AG04450 (cell line): ENCODE results near the gene ADAMTS2. TPM values are rescaled to one million over a fixed set of nuclear protein-coding genes. Genes with fewer than 3 reads are reported as not detected.
"Not testable (repeated sequence)": the region's sequence is repeated elsewhere in the genome, so short reads cannot be mapped to it uniquely, and the experiment has no call there.

Experiments used
- CTCF ChIA-PET: fragments of 300-600, 350-600 bp; formaldehyde crosslinking; extraction: SDS; loops from one replicate; lab custom pipeline; 2022; ENCODE audit warnings: antibody characterized with exemption, inconsistent platforms; lab: Charles Lee
- POLR2A ChIA-PET: fragments of 350-600 bp; formaldehyde crosslinking; extraction: SDS; loops from one replicate; lab custom pipeline; 2021; ENCODE audit warnings: antibody characterized with exemption, inconsistent platforms; lab: Yijun Ruan, JAX
- DNase-seq: peaks from one replicate; pipeline ENCODE4 v3.0.0-alpha.2; 2011; ENCODE audit warnings: low read depth, low spot score
- H3K27ac ChIP-seq: one replicate; pipeline ENCODE4 v1.5.1; 2012; ENCODE audit warnings: low read depth, low read length, control low read depth
- H3K27me3 ChIP-seq: one replicate; pipeline ENCODE4 v1.6.0; 2012; ENCODE audit warnings: low read length; ENCODE audit not compliant: control insufficient read depth, insufficient read depth
- H3K4me3 ChIP-seq: 2 replicates; pipeline ENCODE4 v1.5.1; 2011; ENCODE audit warnings: mild to moderate bottlenecking, low read depth, low read length, control low read depth
- H3K9me3 ChIP-seq: 2 replicates; pipeline ENCODE4 v1.5.1; 2012; ENCODE audit warnings: low read length; ENCODE audit not compliant: control insufficient read depth, insufficient read depth
- polyA plus RNA-seq: library from polyadenylated mRNA; depleted of rRNA; stranded (reverse); fragments of >200 nt; gene quantifications from 2 replicates; pipeline ENCODE4 v1.2.3, GENCODE V29; 2011
- TF ChIP-seq, protein P1 (sequence below): IDR thresholded peaks from 2 replicates; pipeline ENCODE4 v1.5.1; 2011; ENCODE audit warnings: low read depth, low read length, control low read depth, inconsistent platforms

The ADAMTS2 gene
- polyA plus RNA-seq, 1 experiment, result 22.6 TPM

DNA sequence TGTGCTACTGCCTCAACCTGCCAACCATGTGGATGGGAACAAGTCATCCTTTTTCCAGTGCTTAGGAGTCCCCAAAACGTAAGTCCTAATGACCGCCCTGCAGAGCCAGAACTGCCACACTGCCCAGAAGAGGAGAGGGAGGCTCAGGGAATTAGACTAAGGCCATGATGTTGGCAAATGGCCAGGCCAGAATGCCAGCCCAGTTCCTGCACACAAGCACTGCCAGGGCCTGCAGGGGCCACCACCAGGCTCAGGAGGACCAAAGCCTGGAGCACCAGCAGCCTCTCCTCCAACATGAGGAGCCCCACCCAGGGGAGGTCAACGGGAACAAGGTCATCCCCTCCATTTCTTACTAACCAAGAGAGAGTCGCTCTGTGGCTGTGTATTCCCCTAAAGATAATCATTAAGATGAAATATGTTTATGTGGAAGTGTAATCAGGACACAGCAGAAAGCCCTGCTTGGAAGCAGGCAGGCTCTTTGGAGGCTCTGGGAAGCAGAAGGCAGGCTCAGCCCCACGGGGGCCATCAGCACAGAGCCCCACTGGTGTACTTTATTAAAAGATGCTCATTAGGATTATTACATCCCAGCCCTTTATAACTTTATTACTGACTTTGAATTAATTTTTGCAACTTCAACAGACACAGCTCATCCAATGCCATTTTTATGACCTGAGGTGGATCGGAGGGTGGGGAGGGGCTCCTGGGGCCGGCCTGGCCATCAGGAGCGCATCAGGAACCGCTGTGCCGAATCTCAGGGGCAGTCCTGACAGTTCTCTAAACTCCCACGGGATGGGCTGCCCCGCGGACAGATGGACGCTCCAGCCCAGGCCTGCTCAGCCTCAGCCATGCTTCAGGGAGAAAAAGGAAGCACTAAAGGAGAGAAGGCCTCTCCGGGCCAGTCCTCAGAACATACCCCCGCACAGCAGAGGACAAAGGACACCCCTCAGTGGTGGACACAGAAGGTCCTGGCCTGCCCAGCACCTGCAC is 127.0 kb downstream of the ADAMTS2 start:
- Histone ChIP-seq H3K4me3 (no peak overlapping the region), H3K9me3 (no peaks in the 10 kb centered on the region; the same call in 1 of the 2 replicates), H3K27ac (no peak overlapping the region), H3K27me3 (no peaks in the 10 kb centered on the region)
- TF ChIP-seq, protein P1, sequence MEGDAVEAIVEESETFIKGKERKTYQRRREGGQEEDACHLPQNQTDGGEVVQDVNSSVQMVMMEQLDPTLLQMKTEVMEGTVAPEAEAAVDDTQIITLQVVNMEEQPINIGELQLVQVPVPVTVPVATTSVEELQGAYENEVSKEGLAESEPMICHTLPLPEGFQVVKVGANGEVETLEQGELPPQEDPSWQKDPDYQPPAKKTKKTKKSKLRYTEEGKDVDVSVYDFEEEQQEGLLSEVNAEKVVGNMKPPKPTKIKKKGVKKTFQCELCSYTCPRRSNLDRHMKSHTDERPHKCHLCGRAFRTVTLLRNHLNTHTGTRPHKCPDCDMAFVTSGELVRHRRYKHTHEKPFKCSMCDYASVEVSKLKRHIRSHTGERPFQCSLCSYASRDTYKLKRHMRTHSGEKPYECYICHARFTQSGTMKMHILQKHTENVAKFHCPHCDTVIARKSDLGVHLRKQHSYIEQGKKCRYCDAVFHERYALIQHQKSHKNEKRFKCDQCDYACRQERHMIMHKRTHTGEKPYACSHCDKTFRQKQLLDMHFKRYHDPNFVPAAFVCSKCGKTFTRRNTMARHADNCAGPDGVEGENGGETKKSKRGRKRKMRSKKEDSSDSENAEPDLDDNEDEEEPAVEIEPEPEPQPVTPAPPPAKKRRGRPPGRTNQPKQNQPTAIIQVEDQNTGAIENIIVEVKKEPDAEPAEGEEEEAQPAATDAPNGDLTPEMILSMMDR, result no peak
- DNase-seq, result no peak
- ChIA-PET CTCF (no interaction called here), POLR2A (no interaction called here)

DNA sequence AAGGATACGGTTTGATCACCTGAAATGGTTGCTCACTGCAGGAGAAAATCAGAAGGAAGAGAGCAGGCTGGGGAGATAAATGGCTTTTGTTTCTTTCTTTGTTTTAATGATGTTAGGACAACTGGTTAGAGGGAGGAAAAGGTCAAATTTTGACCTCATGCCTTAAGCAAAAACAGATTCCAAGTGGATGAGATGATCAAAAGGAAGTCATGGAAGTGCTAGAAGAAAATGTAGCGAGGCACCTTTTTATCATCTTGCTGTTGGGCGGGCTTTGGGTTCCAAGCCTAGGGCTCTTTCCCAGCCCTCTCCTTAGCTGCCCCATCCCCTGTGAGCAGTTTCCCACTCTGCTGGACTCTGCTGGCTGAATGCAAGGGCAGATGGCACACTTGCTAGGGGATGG is 127.9 kb downstream of the ADAMTS2 start:
- Histone ChIP-seq H3K27me3 (no peaks in the 10 kb centered on the region), H3K27ac (no peak overlapping the region), H3K9me3 (no peaks in the 10 kb centered on the region; the same call in 1 of the 2 replicates), H3K4me3 (no peak overlapping the region)
- ChIA-PET CTCF (no interaction called here), POLR2A (no interaction called here)
- TF ChIP-seq, protein P1, result no peak
- DNase-seq, result no peak

DNA sequence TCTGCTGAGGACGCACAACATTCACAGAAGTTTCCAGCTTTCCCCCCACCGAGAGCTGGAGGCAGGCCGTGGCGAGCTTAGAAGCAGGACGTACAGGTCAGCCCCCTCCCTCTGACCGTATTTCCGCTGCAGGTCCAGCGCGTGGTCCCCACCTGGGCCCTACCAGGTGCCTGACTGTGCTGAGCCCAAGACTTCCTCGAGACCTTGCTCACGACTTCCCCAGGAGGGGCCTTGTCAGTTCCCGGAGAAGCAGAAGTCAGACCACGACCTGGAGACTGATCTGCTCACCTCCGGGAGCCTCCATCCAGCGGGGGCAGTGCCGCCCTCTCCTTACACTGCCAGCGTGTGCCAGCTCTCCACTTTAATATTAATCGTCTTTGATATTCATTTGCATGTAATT is 128.9 kb downstream of the ADAMTS2 start:
- DNase-seq, H3K9me3 ChIP-seq, H3K27ac ChIP-seq, H3K27me3 ChIP-seq, POLR2A ChIA-PET, H3K4me3 ChIP-seq: not testable (repeated sequence)
- CTCF ChIA-PET, result interaction anchor here (2.4 kb wide), 1 partner anchor 49 kb away, joined by 9 read pairs; no protein-coding TSS in a partner anchor

DNA sequence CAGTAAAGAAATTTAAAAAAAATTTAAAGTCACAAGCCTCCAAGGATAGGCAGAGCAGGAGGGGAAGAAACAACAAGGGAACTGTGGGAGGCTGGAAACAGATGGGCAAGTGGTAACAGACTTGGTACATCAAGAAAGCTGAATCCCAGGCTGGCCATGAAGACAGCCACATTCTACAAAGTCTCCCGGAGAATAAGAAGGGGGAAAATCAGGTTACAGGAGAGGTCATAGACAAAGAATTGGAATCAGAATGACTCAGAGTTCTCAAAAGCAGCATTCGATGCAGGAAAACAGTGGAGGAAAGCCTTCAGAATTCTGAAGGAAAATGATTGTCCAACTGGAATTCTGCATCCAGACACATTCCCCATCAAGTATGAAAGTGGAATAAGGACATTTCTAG is 129.7 kb downstream of the ADAMTS2 start:
- Histone ChIP-seq H3K27ac (no peak overlapping the region), H3K9me3 (no peaks in the 10 kb centered on the region; the same call in 1 of the 2 replicates), H3K27me3 (no peaks in the 10 kb centered on the region), H3K4me3 (no peak overlapping the region)
- no peak for DNase-seq
- TF ChIP-seq, protein P1, result no peak
- ChIA-PET POLR2A (no interaction called here), CTCF (interaction anchor here (2.4 kb wide), 1 partner anchor 48 kb away, joined by 9 read pairs; no protein-coding TSS in a partner anchor)

DNA sequence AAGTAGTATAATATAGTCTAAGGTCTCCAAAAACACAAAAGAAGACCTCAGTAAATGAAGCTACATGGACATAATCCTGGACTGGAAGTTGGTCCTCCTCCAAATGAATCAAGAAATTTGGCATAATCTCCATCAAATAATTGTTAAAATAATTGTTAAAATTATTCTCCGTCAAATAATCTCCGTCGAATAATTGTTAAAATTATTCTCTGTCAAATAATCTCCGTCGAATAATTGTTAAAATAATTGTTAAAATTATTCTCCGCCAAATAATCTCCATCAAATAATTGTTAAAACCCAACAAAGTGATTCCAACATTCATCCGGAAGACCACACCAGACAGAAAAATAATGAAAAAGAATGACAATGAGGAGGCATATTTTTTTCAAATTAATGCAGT is 130.6 kb downstream of the ADAMTS2 start:
- no peaks in the 10 kb centered on the region; the same call in 1 of the 2 replicates for H3K9me3 ChIP-seq
- no peak for DNase-seq
- TF ChIP-seq, protein P1, result no peak
- no peaks in the 10 kb centered on the region for H3K27me3 ChIP-seq
- H3K27ac ChIP-seq, result no peak overlapping the region
- ChIA-PET CTCF (interaction anchor here (2.4 kb wide), 1 partner anchor 47 kb away, joined by 9 read pairs; no protein-coding TSS in a partner anchor), POLR2A (no interaction called here)
- H3K4me3 ChIP-seq, result no peak overlapping the region
